Measurements from ENCODE around the gene ADAM19.

- TF ChIP-seq CTCF (IDR thresholded peaks at IDR 0.05) (no peak), POLR2A (IDR thresholded peaks at IDR 0.05) (no peak)
Measured at GRCh38 chr5:157460921-157461792, 114.4 kb downstream of the ADAM19 start.

Measured in body of pancreas (tissue), 4 donors.